Measurements from ENCODE around the gene LURAP1L.

DNA sequence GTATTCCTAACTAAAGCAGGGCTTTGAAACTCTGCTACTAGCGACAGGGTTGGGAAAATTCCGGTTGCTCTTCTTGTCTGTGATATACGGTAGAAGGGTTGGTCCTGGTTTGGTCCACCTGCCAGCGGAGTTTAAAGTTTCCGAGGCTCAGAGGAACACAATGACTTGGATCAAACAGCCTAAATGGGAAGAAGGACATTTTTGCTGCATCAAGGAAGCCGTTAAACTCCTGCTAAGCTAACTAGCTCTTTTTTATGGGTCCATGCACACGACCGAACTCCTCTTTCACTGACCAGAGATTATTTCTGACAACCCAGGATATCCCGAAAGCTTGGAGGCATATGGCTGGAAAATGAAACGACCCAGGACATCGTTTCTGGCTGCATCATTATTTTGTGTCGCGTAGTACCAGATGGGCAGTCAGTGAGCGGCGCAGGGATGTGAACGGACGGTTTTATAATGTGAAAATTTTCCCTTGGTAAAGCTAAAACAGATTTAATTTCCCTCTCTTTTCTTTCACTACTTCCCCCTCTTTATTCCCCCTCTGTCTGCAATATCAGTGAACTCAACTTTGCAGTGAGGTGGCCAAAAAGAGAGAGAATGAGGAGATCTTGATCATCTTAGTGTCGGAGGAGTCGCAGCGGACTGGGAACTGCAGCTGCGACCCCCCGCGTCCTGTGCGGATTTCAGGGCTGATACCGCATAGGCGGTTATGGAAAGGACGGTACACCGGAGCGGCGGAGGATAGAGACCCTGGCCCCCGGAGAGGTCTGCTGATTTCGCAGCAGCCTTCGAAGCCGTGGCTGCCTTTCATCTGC lies at the start of gene LURAP1L:
- TF ChIP-seq, protein P1, sequence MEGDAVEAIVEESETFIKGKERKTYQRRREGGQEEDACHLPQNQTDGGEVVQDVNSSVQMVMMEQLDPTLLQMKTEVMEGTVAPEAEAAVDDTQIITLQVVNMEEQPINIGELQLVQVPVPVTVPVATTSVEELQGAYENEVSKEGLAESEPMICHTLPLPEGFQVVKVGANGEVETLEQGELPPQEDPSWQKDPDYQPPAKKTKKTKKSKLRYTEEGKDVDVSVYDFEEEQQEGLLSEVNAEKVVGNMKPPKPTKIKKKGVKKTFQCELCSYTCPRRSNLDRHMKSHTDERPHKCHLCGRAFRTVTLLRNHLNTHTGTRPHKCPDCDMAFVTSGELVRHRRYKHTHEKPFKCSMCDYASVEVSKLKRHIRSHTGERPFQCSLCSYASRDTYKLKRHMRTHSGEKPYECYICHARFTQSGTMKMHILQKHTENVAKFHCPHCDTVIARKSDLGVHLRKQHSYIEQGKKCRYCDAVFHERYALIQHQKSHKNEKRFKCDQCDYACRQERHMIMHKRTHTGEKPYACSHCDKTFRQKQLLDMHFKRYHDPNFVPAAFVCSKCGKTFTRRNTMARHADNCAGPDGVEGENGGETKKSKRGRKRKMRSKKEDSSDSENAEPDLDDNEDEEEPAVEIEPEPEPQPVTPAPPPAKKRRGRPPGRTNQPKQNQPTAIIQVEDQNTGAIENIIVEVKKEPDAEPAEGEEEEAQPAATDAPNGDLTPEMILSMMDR (IDR thresholded peaks at IDR 0.05) = no peak
- TF ChIP-seq POLR2A (IDR thresholded peaks at IDR 0.05) = no peak

Data from lower leg skin (tissue), 3 donors.